ENCODE results near the gene KRTAP10-12. TPM values are rescaled to one million over a fixed set of nuclear protein-coding genes. Genes with fewer than 3 reads are reported as not detected.

The KRTAP10-12 gene
- total and polyA plus RNA-seq, 2 donors from 2014 or later = not detected

GRCh38 chr21:44729336-44730027 lies 32.5 kb downstream of the KRTAP10-12 start:
- intact Hi-C loops (cut with DNase I) = no loop called here
- no peak for FAIRE-seq
- TF ChIP-seq, protein P1, sequence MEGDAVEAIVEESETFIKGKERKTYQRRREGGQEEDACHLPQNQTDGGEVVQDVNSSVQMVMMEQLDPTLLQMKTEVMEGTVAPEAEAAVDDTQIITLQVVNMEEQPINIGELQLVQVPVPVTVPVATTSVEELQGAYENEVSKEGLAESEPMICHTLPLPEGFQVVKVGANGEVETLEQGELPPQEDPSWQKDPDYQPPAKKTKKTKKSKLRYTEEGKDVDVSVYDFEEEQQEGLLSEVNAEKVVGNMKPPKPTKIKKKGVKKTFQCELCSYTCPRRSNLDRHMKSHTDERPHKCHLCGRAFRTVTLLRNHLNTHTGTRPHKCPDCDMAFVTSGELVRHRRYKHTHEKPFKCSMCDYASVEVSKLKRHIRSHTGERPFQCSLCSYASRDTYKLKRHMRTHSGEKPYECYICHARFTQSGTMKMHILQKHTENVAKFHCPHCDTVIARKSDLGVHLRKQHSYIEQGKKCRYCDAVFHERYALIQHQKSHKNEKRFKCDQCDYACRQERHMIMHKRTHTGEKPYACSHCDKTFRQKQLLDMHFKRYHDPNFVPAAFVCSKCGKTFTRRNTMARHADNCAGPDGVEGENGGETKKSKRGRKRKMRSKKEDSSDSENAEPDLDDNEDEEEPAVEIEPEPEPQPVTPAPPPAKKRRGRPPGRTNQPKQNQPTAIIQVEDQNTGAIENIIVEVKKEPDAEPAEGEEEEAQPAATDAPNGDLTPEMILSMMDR (IDR thresholded peaks at IDR 0.05; ENCODE audit: borderline replicate concordance, extremely low read depth, insufficient read depth) = no peak
- Histone ChIP-seq H3K4me3 (ENCODE audit: low read length in 3 of 3) (no peak overlapping the region), H3K9me3 (ENCODE audit: control insufficient read depth in 2 of 3, insufficient read depth in 1 of 3, low read length in 3 of 3) (no peaks in the 10 kb centered on the region), H3K27me3 (ENCODE audit: control insufficient read depth, insufficient read depth, low read length) (no peaks in the 10 kb centered on the region), H3K36me3 (ENCODE audit: control insufficient read depth in 2 of 3, insufficient read depth in 3 of 3, low read length in 3 of 3) (no peaks in the 10 kb centered on the region), H3K9ac (ENCODE audit: low read length in 3 of 3) (no peak overlapping the region), H3K27ac (ENCODE audit: low read depth in 2 of 2, low read length in 2 of 2) (no peak overlapping the region), H3K4me1 (ENCODE audit: control insufficient read depth in 2 of 3, insufficient read depth in 2 of 3, low read depth in 1 of 3, low read length in 3 of 3) (no peaks in the 10 kb centered on the region)
- peak in 1 of 5 donors; percentile 21 for DNase-seq

DNA sequence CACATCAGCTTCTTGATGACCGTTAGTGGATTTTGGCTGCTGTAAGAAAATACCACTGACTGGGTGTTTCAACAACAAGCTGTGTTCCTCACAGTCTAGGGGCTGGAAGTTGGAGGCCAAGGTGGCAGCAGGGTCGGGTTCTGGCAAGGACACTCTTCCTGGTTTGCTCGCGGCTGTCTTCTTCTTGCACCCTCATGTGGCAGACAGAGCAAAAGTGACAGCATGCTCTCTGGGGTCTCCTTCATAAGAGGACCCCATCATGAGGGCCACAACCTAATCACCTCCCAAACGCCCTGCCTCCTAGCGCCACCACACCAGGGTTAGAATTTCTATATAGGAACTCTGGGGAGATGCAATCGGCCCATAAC lies 33.0 kb downstream of the KRTAP10-12 start:
- TF ChIP-seq, protein P1 (IDR thresholded peaks at IDR 0.05; ENCODE audit: borderline replicate concordance, extremely low read depth, insufficient read depth) = no peak
- H3K27ac ChIP-seq (ENCODE audit: low read depth in 2 of 2, low read length in 2 of 2) = no peak overlapping the region
- intact Hi-C loops (cut with DNase I) = no loop called here
- FAIRE-seq = no peak
- H3K4me3 ChIP-seq (ENCODE audit: low read length in 3 of 3) = no peak overlapping the region
- no peaks in the 10 kb centered on the region for H3K4me1 ChIP-seq (ENCODE audit: control insufficient read depth in 2 of 3, insufficient read depth in 2 of 3, low read depth in 1 of 3, low read length in 3 of 3)
- DNase-seq = no peak
- no peaks in the 10 kb centered on the region for H3K27me3 ChIP-seq (ENCODE audit: control insufficient read depth, insufficient read depth, low read length)
- no peaks in the 10 kb centered on the region for H3K36me3 ChIP-seq (ENCODE audit: control insufficient read depth in 2 of 3, insufficient read depth in 3 of 3, low read length in 3 of 3)
- no peak overlapping the region for H3K9ac ChIP-seq (ENCODE audit: low read length in 3 of 3)
- H3K9me3 ChIP-seq (ENCODE audit: control insufficient read depth in 2 of 3, insufficient read depth in 1 of 3, low read length in 3 of 3) = no peaks in the 10 kb centered on the region

- intact Hi-C loops (cut with DNase I) = no loop called here
- Histone ChIP-seq H3K36me3 (ENCODE audit: control insufficient read depth in 2 of 3, insufficient read depth in 3 of 3, low read length in 3 of 3) (no peaks in the 10 kb centered on the region), H3K27ac (ENCODE audit: low read depth in 2 of 2, low read length in 2 of 2) (no peak overlapping the region), H3K4me3 (ENCODE audit: low read length in 3 of 3) (no peak overlapping the region), H3K27me3 (ENCODE audit: control insufficient read depth, insufficient read depth, low read length) (no peaks in the 10 kb centered on the region), H3K9ac (ENCODE audit: low read length in 3 of 3) (no peak overlapping the region), H3K4me1 (ENCODE audit: control insufficient read depth in 2 of 3, insufficient read depth in 2 of 3, low read depth in 1 of 3, low read length in 3 of 3) (no peaks in the 10 kb centered on the region), H3K9me3 (ENCODE audit: control insufficient read depth in 2 of 3, insufficient read depth in 1 of 3, low read length in 3 of 3) (peaks cover 0 to under 1% (median 0%) of the 10 kb centered on the region in 3 donors)
- DNase-seq (peak in 1 of 5 donors; percentile 11), FAIRE-seq (no peak)
- TF ChIP-seq, protein P1 (IDR thresholded peaks at IDR 0.05; ENCODE audit: borderline replicate concordance, extremely low read depth, insufficient read depth) = no peak
Measured at GRCh38 chr21:44730951-44731579, 34.1 kb downstream of the KRTAP10-12 start.

Data from kidney (tissue), 14 donors.